ENCODE data around the gene SLC35A4.
A peak's percentile ranks its signal among the peaks of the same experiment; 100 is the strongest.
"Not testable (repeated sequence)": the region's sequence is repeated elsewhere in the genome, so short reads cannot be mapped to it uniquely, and the experiment has no call there.

Gene SLC35A4

GRCh38 chr5:140594169-140594568, 29.5 kb downstream of the SLC35A4 start:
- H3K4me3 ChIP-seq (replicated peaks in 1 of 2; ENCODE audit: low read depth in 2 of 2, low read length in 2 of 2): no peak overlapping the region
- DNase-seq (ENCODE audit: low read depth in 2 of 2): no peak
- no peak for TF ChIP-seq CTCF (IDR thresholded peaks at IDR 0.05; ENCODE audit: low read depth, low read length)

GRCh38 chr5:140595538-140596300, 31.1 kb downstream of the SLC35A4 start:
- peak in 1 of 2 donors; percentile 42 for DNase-seq (ENCODE audit: low read depth in 2 of 2)
- no peak for TF ChIP-seq CTCF (IDR thresholded peaks at IDR 0.05; ENCODE audit: low read depth, low read length)
- H3K4me3 ChIP-seq (replicated peaks in 1 of 2; ENCODE audit: low read depth in 2 of 2, low read length in 2 of 2): no peak overlapping the region

DNA sequence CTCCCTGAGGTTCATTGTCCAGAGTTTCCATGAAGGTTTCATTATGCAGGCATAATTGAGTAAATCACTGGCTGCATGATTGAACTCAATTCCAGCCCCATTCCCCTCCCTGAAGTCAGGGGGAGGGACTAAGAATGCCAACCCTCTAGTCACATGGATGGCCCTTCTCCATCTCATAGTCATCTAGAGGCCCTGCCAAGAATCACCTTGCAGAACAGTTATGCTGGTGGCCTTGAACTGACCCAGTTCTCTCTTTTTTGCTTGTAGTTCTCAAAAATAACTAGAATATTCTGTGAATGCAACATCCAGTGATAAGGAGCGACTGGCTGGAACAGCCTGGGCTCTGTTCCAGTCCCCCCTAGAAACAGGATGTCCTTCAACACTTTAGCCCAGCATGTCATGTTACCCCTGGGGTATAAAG, 31.7 kb downstream of the SLC35A4 start:
- no peak for TF ChIP-seq CTCF (IDR thresholded peaks at IDR 0.05; ENCODE audit: low read depth, low read length)
- H3K4me3 ChIP-seq (replicated peaks in 1 of 2; ENCODE audit: low read depth in 2 of 2, low read length in 2 of 2): no peak overlapping the region

DNA sequence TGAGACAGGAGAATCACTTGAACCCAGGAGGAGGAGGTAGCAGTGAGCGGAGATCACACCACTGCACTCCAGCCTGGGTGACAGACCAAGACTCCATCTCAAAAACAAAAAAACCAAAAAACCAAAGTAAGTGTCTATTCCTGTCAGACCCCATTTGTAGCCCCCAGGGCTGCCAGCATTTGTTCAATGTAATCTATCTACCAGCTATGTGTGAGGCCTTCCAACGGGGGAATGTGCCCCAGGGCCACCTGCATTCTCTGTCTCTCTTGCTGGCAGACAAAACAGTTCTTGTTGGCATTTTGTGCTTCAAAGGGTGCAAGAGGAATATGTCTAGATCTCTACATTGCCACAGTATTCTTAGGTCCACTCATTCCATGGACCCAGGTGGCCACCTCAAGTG, 34.2 kb downstream of the SLC35A4 start:
- no peak for TF ChIP-seq CTCF (IDR thresholded peaks at IDR 0.05; ENCODE audit: low read depth, low read length)
- no peak overlapping the region for H3K4me3 ChIP-seq (replicated peaks in 1 of 2; ENCODE audit: low read depth in 2 of 2, low read length in 2 of 2)
- no peak for DNase-seq (ENCODE audit: low read depth in 2 of 2)

More for the DNA sequence above, 31.7 kb downstream of the SLC35A4 start:
- peak; percentile 38 to 76 for DNase-seq (ENCODE audit: low read depth in 2 of 2)

GRCh38 chr5:140600096-140600495, 35.5 kb downstream of the SLC35A4 start:
- no peak for DNase-seq (ENCODE audit: low read depth in 2 of 2)
- no peak overlapping the region for H3K4me3 ChIP-seq (replicated peaks in 1 of 2; ENCODE audit: low read depth in 2 of 2, low read length in 2 of 2)
- TF ChIP-seq CTCF (IDR thresholded peaks at IDR 0.05; ENCODE audit: low read depth, low read length): no peak

DNA sequence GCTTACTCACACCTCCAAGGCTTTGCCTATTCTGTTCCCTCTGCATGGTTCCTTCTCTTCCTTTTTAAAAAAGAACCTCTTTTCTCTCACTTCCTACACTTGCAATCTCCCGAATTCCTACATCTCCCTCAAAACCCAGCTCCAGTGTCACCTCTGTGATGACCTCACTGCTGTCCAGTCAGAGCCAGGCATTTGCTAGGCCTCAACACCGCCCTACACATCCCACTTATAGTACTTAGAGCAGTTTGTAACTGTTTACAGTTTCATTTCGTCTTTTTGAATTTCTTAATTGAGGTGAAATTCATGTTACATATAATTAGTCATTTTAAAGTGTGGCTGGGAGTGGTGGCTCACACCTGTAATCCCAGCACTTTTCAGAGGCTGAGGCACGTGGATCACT, 37.5 kb downstream of the SLC35A4 start:
- no peak for TF ChIP-seq CTCF (IDR thresholded peaks at IDR 0.05; ENCODE audit: low read depth, low read length)
- H3K4me3 ChIP-seq (replicated peaks in 1 of 2; ENCODE audit: low read depth in 2 of 2, low read length in 2 of 2): no peak overlapping the region
- no peak for DNase-seq (ENCODE audit: low read depth in 2 of 2)

- H3K4me3 ChIP-seq (replicated peaks in 1 of 2; ENCODE audit: low read depth in 2 of 2, low read length in 2 of 2); DNase-seq (ENCODE audit: low read depth in 2 of 2): not testable (repeated sequence)
Measured at GRCh38 chr5:140603446-140603698, 38.7 kb downstream of the SLC35A4 start.
